Upper lobe of right lung (tissue), 1 donor: Measurements from ENCODE around the gene SLC49A4. TPM values are rescaled to one million over a fixed set of nuclear protein-coding genes. Genes with fewer than 3 reads are reported as not detected.
A peak's percentile ranks its signal among the peaks of the same experiment; 100 is the strongest.

ENCODE experiments used
- ATAC-seq: fragments of 200-7000 bp; cut with Tn5 transposase; one replicate; pipeline ENCODE4 v1.9.1; 2020; ENCODE audit warnings: mild to moderate bottlenecking, moderate library complexity
- DNase-seq: peaks from one replicate; pipeline ENCODE4 v3.0.0-alpha.2; 2020
- H3K27ac ChIP-seq: fragments of 200-600 bp; one replicate; pipeline ENCODE4 v1.8.0; 2022
- H3K27me3 ChIP-seq: fragments of 200-600 bp; one replicate; pipeline ENCODE4 v1.8.0; 2022; ENCODE audit warnings: mild to moderate bottlenecking
- H3K36me3 ChIP-seq: fragments of 200-600 bp; one replicate; pipeline ENCODE4 v1.8.0; 2022
- H3K4me1 ChIP-seq: fragments of 200-600 bp; one replicate; pipeline ENCODE4 v1.8.0; 2022
- H3K4me3 ChIP-seq: fragments of 200-600 bp; one replicate; pipeline ENCODE4 v1.8.0; 2022; ENCODE audit warnings: mild to moderate bottlenecking
- H3K9me3 ChIP-seq: fragments of 200-600 bp; one replicate; pipeline ENCODE4 v1.8.0; 2022
- intact Hi-C: fragments of 100-400 bp; cut with DNase I; formaldehyde crosslinking; loops from one replicate; pipeline ENCODE4 v1.11.0; 2022
- total RNA-seq: library from RNA; stranded (reverse); fragmentation: NEBNext Ultra II Directional; extraction: Animal tissue kit (Norgen Biotek cat#: 25700); gene quantifications from one replicate; pipeline ENCODE4 v1.2.1, GENCODE V29; 2021
- TF ChIP-seq, protein P1 (sequence below): fragments of 200-600 bp; IDR thresholded peaks from one replicate; pipeline ENCODE4 v1.8.0; 2022; ENCODE audit warnings: antibody characterized with exemption
- donor health status: DM: no; HTN: yes; CAD: no; lungs with severe emphysema.

SLC49A4 gene
- total RNA-seq, 1 donor from 2014 or later = 14.2 TPM

DNA sequence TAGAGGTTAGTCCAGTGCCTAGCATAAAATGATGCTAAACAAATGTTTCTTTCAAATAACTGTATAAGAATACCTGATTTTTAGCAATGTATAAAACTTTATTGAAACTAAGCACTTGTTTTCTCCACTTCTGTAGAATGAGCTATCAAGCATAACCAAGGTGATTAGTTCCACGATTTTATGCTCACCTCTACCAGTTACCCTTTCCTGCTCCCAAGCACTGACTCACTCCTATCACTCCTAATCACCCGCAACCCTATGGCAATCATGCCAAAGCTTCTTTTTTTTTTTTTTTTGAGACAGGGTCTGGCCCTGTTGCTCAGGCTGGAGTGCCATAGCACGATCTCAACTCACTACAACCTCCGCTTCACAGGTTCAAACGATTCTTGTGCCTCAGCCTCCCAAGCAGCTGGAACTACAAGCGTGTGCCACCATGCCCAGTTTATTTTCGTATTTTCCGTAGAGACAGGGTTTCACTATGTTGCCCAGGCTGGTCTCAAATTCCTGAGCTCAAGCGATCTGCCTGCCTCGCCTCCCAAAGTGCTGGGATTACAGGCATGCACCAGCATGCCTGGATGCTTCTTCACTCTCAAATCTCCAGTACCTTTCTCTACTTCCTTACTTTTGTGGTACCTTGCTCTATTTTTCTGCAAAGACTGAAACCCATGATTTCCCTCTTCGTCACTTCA is 5.1 kb upstream of the SLC49A4 start:
- no peak for ATAC-seq
- TF ChIP-seq, protein P1, sequence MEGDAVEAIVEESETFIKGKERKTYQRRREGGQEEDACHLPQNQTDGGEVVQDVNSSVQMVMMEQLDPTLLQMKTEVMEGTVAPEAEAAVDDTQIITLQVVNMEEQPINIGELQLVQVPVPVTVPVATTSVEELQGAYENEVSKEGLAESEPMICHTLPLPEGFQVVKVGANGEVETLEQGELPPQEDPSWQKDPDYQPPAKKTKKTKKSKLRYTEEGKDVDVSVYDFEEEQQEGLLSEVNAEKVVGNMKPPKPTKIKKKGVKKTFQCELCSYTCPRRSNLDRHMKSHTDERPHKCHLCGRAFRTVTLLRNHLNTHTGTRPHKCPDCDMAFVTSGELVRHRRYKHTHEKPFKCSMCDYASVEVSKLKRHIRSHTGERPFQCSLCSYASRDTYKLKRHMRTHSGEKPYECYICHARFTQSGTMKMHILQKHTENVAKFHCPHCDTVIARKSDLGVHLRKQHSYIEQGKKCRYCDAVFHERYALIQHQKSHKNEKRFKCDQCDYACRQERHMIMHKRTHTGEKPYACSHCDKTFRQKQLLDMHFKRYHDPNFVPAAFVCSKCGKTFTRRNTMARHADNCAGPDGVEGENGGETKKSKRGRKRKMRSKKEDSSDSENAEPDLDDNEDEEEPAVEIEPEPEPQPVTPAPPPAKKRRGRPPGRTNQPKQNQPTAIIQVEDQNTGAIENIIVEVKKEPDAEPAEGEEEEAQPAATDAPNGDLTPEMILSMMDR = no peak
- H3K4me3 ChIP-seq = no peak overlapping the region
- DNase-seq = no peak
- no peaks in the 10 kb centered on the region for H3K27me3 ChIP-seq
- H3K4me1 ChIP-seq = peaks cover 2% of the 10 kb centered on the region
- H3K9me3 ChIP-seq = no peaks in the 10 kb centered on the region
- no peaks in the 10 kb centered on the region for H3K36me3 ChIP-seq
- H3K27ac ChIP-seq = no peak overlapping the region
- intact Hi-C loops = no loop called here

DNA sequence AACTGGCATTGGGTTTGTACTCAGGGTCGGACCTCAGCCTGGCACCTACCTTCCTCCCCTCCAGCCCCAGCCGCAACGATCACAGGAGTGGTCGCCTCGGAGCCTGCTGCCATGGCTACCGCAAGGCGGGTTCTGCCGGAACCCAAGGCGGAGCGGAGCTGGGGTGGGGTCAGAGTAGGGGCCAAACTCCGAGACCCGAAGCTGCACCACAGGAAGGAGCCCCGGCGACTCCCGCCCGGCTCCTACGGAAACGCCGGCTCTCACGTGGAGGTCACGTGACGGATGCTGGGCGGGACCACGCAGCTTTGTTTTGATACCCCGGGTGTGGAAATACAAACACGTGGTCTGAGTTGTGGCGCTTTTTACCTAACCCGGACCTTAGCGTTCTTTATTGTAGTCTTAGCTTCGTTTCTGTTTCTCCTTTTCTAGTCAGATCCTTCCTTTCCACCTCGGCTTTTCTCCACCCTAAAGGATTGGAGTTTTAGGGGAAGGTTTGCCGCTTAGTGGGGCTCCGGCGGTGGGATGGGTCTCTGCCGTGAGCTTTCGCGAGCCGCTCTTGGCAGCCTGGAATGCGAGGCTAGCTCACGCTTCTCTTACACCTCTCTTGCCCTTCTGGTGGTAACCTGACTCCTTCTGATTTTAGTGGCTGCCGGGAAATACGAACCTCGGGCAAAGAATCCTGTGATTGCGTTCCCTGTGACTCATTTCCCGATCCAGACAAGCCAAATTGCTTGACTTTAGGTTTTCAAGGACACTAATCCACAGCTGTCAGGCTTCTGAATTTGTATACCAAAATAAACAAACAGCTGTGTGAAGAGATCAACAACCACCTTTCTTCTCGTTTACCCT is 1.1 kb upstream of the SLC49A4 start, which contains the start of gene HSPBAP1:
HSPBAP1 (minus strand) TSS at position 264 of the 849 bp plus-strand sequence; CDS start at position 113, 151 bp downstream.
- ATAC-seq (peak; percentile 75), DNase-seq (peak; percentile 96)
- TF ChIP-seq, protein P1 = no peak
- intact Hi-C loops = no loop called here
- no peaks in the 10 kb centered on the region for H3K36me3 ChIP-seq
- H3K27ac ChIP-seq = peak within 1 kb of the TSS; percentile 93
- peak within 1 kb of the TSS; percentile 80 for H3K4me3 ChIP-seq
- no peaks in the 10 kb centered on the region for H3K27me3 ChIP-seq
- H3K4me1 ChIP-seq = peaks cover 16% of the 10 kb centered on the region
- no peaks in the 10 kb centered on the region for H3K9me3 ChIP-seq

DNA sequence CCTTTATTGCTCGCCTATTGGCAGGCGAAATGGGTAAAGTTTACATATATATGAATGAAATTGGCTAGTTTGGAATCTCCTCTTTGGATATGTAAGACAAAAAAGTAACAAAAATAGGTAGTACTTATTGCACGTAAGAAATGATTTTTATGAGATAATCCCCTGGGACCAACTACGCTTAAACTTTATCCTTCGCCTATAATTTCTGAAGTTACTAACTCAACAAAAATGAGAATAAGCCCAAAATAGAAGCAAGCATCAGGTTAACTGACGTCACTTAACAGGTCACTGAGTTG is 438 bp upstream of the SLC49A4 start:
- intact Hi-C loops = no loop called here
- ATAC-seq (no peak), DNase-seq (no peak)
- no peaks in the 10 kb centered on the region for H3K36me3 ChIP-seq
- H3K9me3 ChIP-seq = no peaks in the 10 kb centered on the region
- TF ChIP-seq, protein P1 = no peak
- peak overlapping the region; percentile 93 for H3K27ac ChIP-seq
- H3K4me3 ChIP-seq = peak overlapping the region; percentile 80
- peaks cover 16% of the 10 kb centered on the region for H3K4me1 ChIP-seq
- H3K27me3 ChIP-seq = no peaks in the 10 kb centered on the region

DNA sequence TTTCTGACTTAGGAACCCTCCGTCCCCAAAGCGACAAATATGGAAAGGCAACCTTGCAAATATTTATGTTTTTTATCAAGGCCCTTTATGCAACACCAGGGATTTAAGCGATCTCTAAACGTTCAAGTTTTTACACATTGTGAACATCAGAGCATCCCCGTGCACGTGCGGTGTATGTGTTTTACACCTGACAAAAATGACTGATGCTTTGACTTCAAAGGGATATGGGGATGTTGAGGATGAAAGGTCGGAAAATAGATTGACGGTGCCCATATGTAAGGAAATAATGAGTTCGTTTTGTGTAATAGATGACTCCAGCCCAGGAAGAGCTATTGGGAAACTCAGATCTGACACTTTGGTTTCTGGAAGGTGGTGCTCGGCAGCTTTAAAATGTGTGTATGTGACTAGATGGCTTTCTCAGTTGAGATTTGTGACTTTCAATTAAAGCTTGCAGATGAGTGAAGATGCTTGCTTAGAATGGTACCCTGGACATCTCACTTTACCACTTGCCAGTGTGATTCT is 866 bp downstream of the SLC49A4 start:
- Histone ChIP-seq H3K27ac (peak overlapping the region; percentile 93), H3K36me3 (no peaks in the 10 kb centered on the region), H3K9me3 (no peaks in the 10 kb centered on the region), H3K4me1 (peaks cover 16% of the 10 kb centered on the region), H3K27me3 (no peaks in the 10 kb centered on the region), H3K4me3 (peak overlapping the region; percentile 80)
- no peak for DNase-seq
- TF ChIP-seq, protein P1 = no peak
- intact Hi-C loops = no loop called here
- ATAC-seq = no peak

DNA sequence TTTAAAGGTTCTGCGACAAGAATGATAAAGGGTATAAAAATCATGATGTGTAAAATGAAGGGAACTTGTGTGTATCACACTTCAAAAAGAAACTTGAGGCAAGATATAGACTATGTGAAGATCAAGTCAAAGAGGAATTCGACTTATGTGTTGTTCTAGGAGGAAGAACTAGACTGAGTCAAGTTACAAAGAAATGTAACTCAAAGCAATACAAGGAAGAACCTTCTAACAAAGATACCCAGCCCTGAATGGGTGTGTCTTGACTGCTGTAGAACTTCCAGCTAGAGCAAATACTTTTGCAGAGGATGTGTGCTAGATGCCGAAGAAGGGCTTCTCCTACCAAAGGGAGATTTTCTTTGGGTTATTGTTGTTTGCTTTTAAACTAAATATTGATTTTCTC is 2.4 kb downstream of the SLC49A4 start:
- DNase-seq (no peak), ATAC-seq (no peak)
- peaks cover 14% of the 10 kb centered on the region for H3K4me1 ChIP-seq
- H3K27me3 ChIP-seq = no peaks in the 10 kb centered on the region
- TF ChIP-seq, protein P1 = no peak
- H3K36me3 ChIP-seq = no peaks in the 10 kb centered on the region
- no peaks in the 10 kb centered on the region for H3K9me3 ChIP-seq
- H3K4me3 ChIP-seq = no peak overlapping the region
- no peak overlapping the region for H3K27ac ChIP-seq
- intact Hi-C loops = no loop called here
